Measurements from ENCODE around the gene LRRC49.
A peak's percentile ranks its signal among the peaks of the same experiment; 100 is the strongest.
"Not testable (repeated sequence)": the region's sequence is repeated elsewhere in the genome, so short reads cannot be mapped to it uniquely, and the experiment has no call there.

LRRC49 gene

GRCh38 chr15:70892002-70892911 is at the start of gene LRRC49, which contains the start of gene THAP10:
Gene LRRC49, plus strand, starts transcription at chr15:70892826. Its CDS starts 69 bp downstream, at chr15:70892895.
Gene THAP10, minus strand, starts transcription at chr15:70892433. Its CDS starts 161 bp downstream, at chr15:70892272.
- DNase-seq (ENCODE audit: low spot score) = peak; percentile 31

GRCh38 chr15:70845602-70846360 is 46.8 kb upstream of the LRRC49 start:
- DNase-seq (ENCODE audit: low spot score) = no peak

- no peak for DNase-seq (ENCODE audit: low spot score)
These were observed 40.7 kb upstream of the LRRC49 start for GRCh38 chr15:70851889-70852288.

- DNase-seq (ENCODE audit: low spot score) = no peak
These were observed 39.9 kb upstream of the LRRC49 start for GRCh38 chr15:70852501-70853317.

GRCh38 chr15:70853318-70853972 is 39.2 kb upstream of the LRRC49 start:
- DNase-seq (ENCODE audit: low spot score) = no peak

- no peak for DNase-seq (ENCODE audit: low spot score)
These were observed 38.5 kb upstream of the LRRC49 start, which contains the start of gene LARP6 for GRCh38 chr15:70853973-70854665. Gene LARP6, minus strand, starts transcription at chr15:70854157. Its CDS starts 69 bp downstream, at chr15:70854088.

- DNase-seq (ENCODE audit: low spot score) = no peak
These were observed 38.0 kb upstream of the LRRC49 start for GRCh38 chr15:70854666-70854976.

- DNase-seq (ENCODE audit: low spot score) = no peak
These were observed 36.9 kb upstream of the LRRC49 start for GRCh38 chr15:70855764-70856163.

GRCh38 chr15:70856177-70856883 is 36.3 kb upstream of the LRRC49 start:
- DNase-seq (ENCODE audit: low spot score) = no peak

- no peak for DNase-seq (ENCODE audit: low spot score)
These were observed 35.6 kb upstream of the LRRC49 start for GRCh38 chr15:70856884-70857561.

GRCh38 chr15:70857562-70858285 is 34.9 kb upstream of the LRRC49 start:
- no peak for DNase-seq (ENCODE audit: low spot score)

- DNase-seq (ENCODE audit: low spot score) = not testable (repeated sequence)
These were observed 33.9 kb upstream of the LRRC49 start for GRCh38 chr15:70858614-70859321.

GRCh38 chr15:70859322-70859908 is 33.2 kb upstream of the LRRC49 start:
- DNase-seq (ENCODE audit: low spot score) = no peak

GRCh38 chr15:70859998-70860397 is 32.6 kb upstream of the LRRC49 start:
- DNase-seq (ENCODE audit: low spot score) = no peak

- DNase-seq (ENCODE audit: low spot score) = no peak
These were observed 29.0 kb upstream of the LRRC49 start for GRCh38 chr15:70863450-70864218.

- no peak for DNase-seq (ENCODE audit: low spot score)
These were observed 25.5 kb upstream of the LRRC49 start for GRCh38 chr15:70866982-70867641.
